SIG-M5 (cell line): Measurements from ENCODE around the gene RPL13A.
"Not testable (repeated sequence)": the region's sequence is repeated elsewhere in the genome, so short reads cannot be mapped to it uniquely, and the experiment has no call there.

Source experiments
- DNase-seq: peaks from one replicate; lab custom pipeline; 2025; lab: John Stamatoyannopoulos, UW

The RPL13A gene

GRCh38 chr19:49456326-49456725, 31.1 kb upstream of the RPL13A start:
- no peak for DNase-seq

GRCh38 chr19:49458567-49458903, 28.9 kb upstream of the RPL13A start:
- no peak for DNase-seq

GRCh38 chr19:49459388-49459787, 28.0 kb upstream of the RPL13A start:
- no peak for DNase-seq

- not testable (repeated sequence) for DNase-seq
These were observed 26.3 kb upstream of the RPL13A start for GRCh38 chr19:49461130-49461529.

- DNase-seq = no peak
These were observed 25.8 kb upstream of the RPL13A start for GRCh38 chr19:49461656-49462055.

GRCh38 chr19:49462492-49462891, 24.9 kb upstream of the RPL13A start:
- DNase-seq = no peak

- no peak for DNase-seq
These were observed 23.3 kb upstream of the RPL13A start for GRCh38 chr19:49463960-49464740.

GRCh38 chr19:49465371-49465770, 22.0 kb upstream of the RPL13A start:
- DNase-seq = no peak

GRCh38 chr19:49468199-49468598, 19.2 kb upstream of the RPL13A start:
- DNase-seq = no peak

- DNase-seq = no peak
These were observed 18.5 kb upstream of the RPL13A start for GRCh38 chr19:49468746-49469447.

- no peak for DNase-seq
These were observed 17.4 kb upstream of the RPL13A start for GRCh38 chr19:49469828-49470614.

- DNase-seq = no peak
These were observed 16.8 kb upstream of the RPL13A start for GRCh38 chr19:49470615-49470978.

- DNase-seq = no peak
These were observed 14.5 kb upstream of the RPL13A start for GRCh38 chr19:49472936-49473335.

- not testable (repeated sequence) for DNase-seq
These were observed 13.9 kb upstream of the RPL13A start for GRCh38 chr19:49473501-49473867.

GRCh38 chr19:49473868-49474541, 13.4 kb upstream of the RPL13A start, which contains the start of gene FLT3LG:
TSS of gene FLT3LG (plus strand) at chr19:49474215. CDS start at chr19:49474640, 425 bp downstream.
- DNase-seq = no peak

GRCh38 chr19:49474542-49474924, 12.9 kb upstream of the RPL13A start:
- no peak for DNase-seq

GRCh38 chr19:49475191-49475917, 12.1 kb upstream of the RPL13A start:
- no peak for DNase-seq

- DNase-seq = no peak
These were observed 11.2 kb upstream of the RPL13A start for GRCh38 chr19:49475995-49476880.

- no peak for DNase-seq
These were observed 7.3 kb upstream of the RPL13A start for GRCh38 chr19:49479975-49480628.
